GM12891 (cell line): ENCODE measurements around the gene UBTFL1. TPM values are rescaled to one million over a fixed set of nuclear protein-coding genes. Genes with fewer than 3 reads are reported as not detected.
"Not testable (repeated sequence)": the region's sequence is repeated elsewhere in the genome, so short reads cannot be mapped to it uniquely, and the experiment has no call there.

Experiments used
- DNase-seq: peaks from one replicate; pipeline ENCODE4 v3.0.0; 2011; ENCODE audit warnings: low spot score; ENCODE audit not compliant: insufficient read length
- FAIRE-seq: peaks from 2 replicates; lab custom pipeline; 2011; peaks lifted over from hg19 to GRCh38; lab: Jason Lieb, UNC
- PAX5 ChIP-seq: IDR thresholded peaks from 2 replicates; pipeline ENCODE4 v1.6.1; 2011; ENCODE audit warnings: low read length, moderate library complexity, mild to moderate bottlenecking; ENCODE audit not compliant: insufficient read depth, severe bottlenecking
- POLR2A ChIP-seq: IDR thresholded peaks from 2 replicates; pipeline ENCODE4 v1.6.1; 2011; ENCODE audit warnings: low read depth, low read length, control low read depth
- POLR2AphosphoS5 ChIP-seq: IDR thresholded peaks from 2 replicates; pipeline ENCODE4 v1.6.1; 2011; ENCODE audit warnings: low read depth, low read length, control low read depth
- POU2F2 ChIP-seq: IDR thresholded peaks from 2 replicates; pipeline ENCODE4 v1.6.1; 2011; ENCODE audit warnings: low read depth, mild to moderate bottlenecking, control low read depth, low read length, moderate library complexity
- SPI1 ChIP-seq: IDR thresholded peaks from 2 replicates; pipeline ENCODE4 v1.6.1; 2011; ENCODE audit warnings: low read depth, low read length, control low read depth
- TAF1 ChIP-seq: IDR thresholded peaks from 2 replicates; pipeline ENCODE4 v1.6.1; 2011; ENCODE audit warnings: low read depth, low read length, control low read depth
- polyA plus RNA-seq: library from polyadenylated mRNA; unstranded; fragments of >200 nt; gene quantifications from one replicate; pipeline ENCODE4 v1.2.1, GENCODE V29; 2012; ENCODE audit warnings: low read depth, missing spikeins, inconsistent platforms; ENCODE audit not compliant: missing spikeins

UBTFL1 gene
- not detected for polyA plus RNA-seq

GRCh38 chr11:90085650-90086049 lies at the start of gene UBTFL1:
Gene UBTFL1, plus strand, starts transcription at chr11:90085950. Its CDS starts 0 bp downstream, at chr11:90085950.
- not testable (repeated sequence) for FAIRE-seq

GRCh38 chr11:90051591-90052209 lies 34.0 kb upstream of the UBTFL1 start:
- not testable (repeated sequence) for DNase-seq, FAIRE-seq

More at GRCh38 chr11:90085650-90086049, at the start of gene UBTFL1:
- not testable (repeated sequence) for DNase-seq

GRCh38 chr11:90052311-90052710 lies 33.4 kb upstream of the UBTFL1 start:
- FAIRE-seq, DNase-seq: not testable (repeated sequence)

- not testable (repeated sequence) for FAIRE-seq
Measured at GRCh38 chr11:90053545-90053944, 32.2 kb upstream of the UBTFL1 start.

GRCh38 chr11:90088731-90089130 lies 3.0 kb downstream of the UBTFL1 start:
- DNase-seq, FAIRE-seq: not testable (repeated sequence)

More at GRCh38 chr11:90053545-90053944, 32.2 kb upstream of the UBTFL1 start:
- DNase-seq = not testable (repeated sequence)

GRCh38 chr11:90095230-90095924 lies 9.6 kb downstream of the UBTFL1 start:
- FAIRE-seq, DNase-seq: not testable (repeated sequence)

- FAIRE-seq, DNase-seq: not testable (repeated sequence)
Measured at GRCh38 chr11:90098261-90098660, 12.5 kb downstream of the UBTFL1 start.

- no peak for TF ChIP-seq PAX5
- no peak for TF ChIP-seq POLR2A
- TF ChIP-seq SPI1 = no peak
- no peak for TF ChIP-seq POLR2AphosphoS5
- no peak for TF ChIP-seq POU2F2
- FAIRE-seq = no peak
- no peak for DNase-seq
Measured at GRCh38 chr11:90100431-90100830, 14.7 kb downstream of the UBTFL1 start.

- DNase-seq = no peak
- no peak for FAIRE-seq
- no peak for TF ChIP-seq PAX5
- no peak for TF ChIP-seq POLR2A
- no peak for TF ChIP-seq SPI1
Measured at GRCh38 chr11:90113541-90113940, 27.8 kb downstream of the UBTFL1 start.

- FAIRE-seq (no peak), DNase-seq (no peak)
- no peak for TF ChIP-seq PAX5
- TF ChIP-seq POLR2A = no peak
- TF ChIP-seq POU2F2 = no peak
- no peak for TF ChIP-seq POLR2AphosphoS5
- TF ChIP-seq SPI1 = no peak
- no peak for TF ChIP-seq TAF1
Measured at GRCh38 chr11:90120191-90120590, 34.4 kb downstream of the UBTFL1 start.

- TF ChIP-seq SPI1 = no peak
- no peak for TF ChIP-seq POLR2A
- TF ChIP-seq POLR2AphosphoS5 = no peak
- TF ChIP-seq POU2F2 = no peak
- TF ChIP-seq TAF1 = no peak
- no peak for TF ChIP-seq PAX5
- FAIRE-seq = no peak
- DNase-seq = no peak
Measured at GRCh38 chr11:90124371-90124770, 38.6 kb downstream of the UBTFL1 start.

GRCh38 chr11:90124946-90125345 lies 39.2 kb downstream of the UBTFL1 start:
- no peak for TF ChIP-seq SPI1
- no peak for TF ChIP-seq PAX5
- TF ChIP-seq POLR2AphosphoS5 = no peak
- TF ChIP-seq POU2F2 = no peak
- TF ChIP-seq POLR2A = no peak
- TF ChIP-seq TAF1 = no peak
- FAIRE-seq (no peak), DNase-seq (no peak)
